Esophagus squamous epithelium (tissue), 5 donors: ENCODE data around the gene HDHD5. TPM values are rescaled to one million over a fixed set of nuclear protein-coding genes. Genes with fewer than 3 reads are reported as not detected.

ENCODE experiments used
- DNase-seq: peaks from one replicate; lab custom pipeline; 2025; lab: John Stamatoyannopoulos, UW
- H3K27ac ChIP-seq, 4 donors: fragments of 200-600 bp; sonication (generic); one replicate each; pipeline ENCODE4 v1.5.1; 2016 to 2019; ENCODE audit warnings: mild to moderate bottlenecking in 1 of 4
- H3K27me3 ChIP-seq, 4 donors: fragments of 200-600 bp; sonication (generic); 1 replicate in 3 of 4; 2 replicates in 1 of 4; pipeline versions ENCODE4 v1.5.1 to v1.6.0; 2017 to 2021; ENCODE audit warnings: antibody characterized with exemption in 1 of 4
- H3K36me3 ChIP-seq, 3 donors: fragments of 200-600 bp; sonication (generic); one replicate each; pipeline ENCODE4 v1.5.1; 2016 to 2019
- H3K4me1 ChIP-seq, 3 donors: fragments of 200-600 bp; sonication (generic); one replicate each; pipeline ENCODE4 v1.5.1; 2017 to 2019
- H3K4me3 ChIP-seq, 4 donors: fragments of 200-600 bp; sonication (generic); 1 replicate in 3 of 4; 2 replicates in 1 of 4; pipeline ENCODE4 v1.5.1; 2016 to 2019; ENCODE audit warnings: mild to moderate bottlenecking in 2 of 4, moderate library complexity in 1 of 4
- H3K9me3 ChIP-seq, 3 donors: fragments of 200-600 bp; sonication (generic); one replicate each; pipeline ENCODE4 v1.5.1; 2016 to 2019
- CTCF ChIP-seq, 6 experiments: fragments of 450-650 bp in 4 of 6; fragments of 200-600 bp in 2 of 6; sonication (generic) in 2 of 6; IDR thresholded peaks; one replicate each; pipeline ENCODE4 v1.5.1; 2016 to 2019; ENCODE audit warnings: antibody characterized with exemption in 6 of 6, mild to moderate bottlenecking in 4 of 6, moderate library complexity in 4 of 6
- POLR2A ChIP-seq, 4 donors: fragments of 450-650 bp; IDR thresholded peaks; one replicate each; pipeline ENCODE4 v1.6.1; 2017; ENCODE audit warnings: antibody characterized with exemption in 4 of 4, mild to moderate bottlenecking in 4 of 4, moderate library complexity in 3 of 4
- WGBS, 2 donors: methylation state at CpG; one replicate each; pipeline ENCODE4 v1.1.5; 2018; 5-methylcytosine and 5-hydroxymethylcytosine counted together
- intact Hi-C: fragments of 100-400 bp; cut with DNase I; formaldehyde crosslinking; loops from one replicate; pipeline ENCODE4 v1.15.0; 2022
- total RNA-seq, 4 donors: library from RNA; depleted of rRNA; stranded (reverse); fragments of >200 nt; gene quantifications; one replicate each; pipeline ENCODE4 v1.1.0, GENCODE V29; 2016
- donor health status: DM: yes; HTN: yes; CAD: no.

The HDHD5 gene
- total RNA-seq, 4 donors from 2014 or later, result 23.2 to 40.4 (median 36.2) TPM

- H3K27me3 ChIP-seq, result peaks cover 0 to 48% (median 6%) of the 10 kb centered on the region in 4 donors
- intact Hi-C loops, result no loop called here
- no peak for DNase-seq
- no peak for TF ChIP-seq POLR2A (IDR thresholded peaks at IDR 0.05)
- TF ChIP-seq CTCF (IDR thresholded peaks at IDR 0.05), result no peak
- peaks cover 5 to 41% (median 22%) of the 10 kb centered on the region in 3 donors for H3K4me1 ChIP-seq
- no peaks in the 10 kb centered on the region for H3K9me3 ChIP-seq
- H3K36me3 ChIP-seq, result no peaks in the 10 kb centered on the region
- 30 to 39% methylated on average over 4 to 6 of the region's 6 CpGs for WGBS, 2 donors
- H3K27ac ChIP-seq, result no peak overlapping the region
- no peak overlapping the region for H3K4me3 ChIP-seq
Observed at GRCh38 chr22:17116572-17117330, 42.3 kb downstream of the HDHD5 start.

GRCh38 chr22:17115945-17116565 lies 43.0 kb downstream of the HDHD5 start:
- TF ChIP-seq CTCF (IDR thresholded peaks at IDR 0.05), result no peak
- no peak for TF ChIP-seq POLR2A (IDR thresholded peaks at IDR 0.05)
- Histone ChIP-seq H3K27me3 (peaks cover 0 to 41% (median 4%) of the 10 kb centered on the region in 4 donors), H3K9me3 (no peaks in the 10 kb centered on the region), H3K36me3 (peaks cover 0 to 2% (median 0%) of the 10 kb centered on the region in 3 donors), H3K27ac (no peak overlapping the region), H3K4me3 (no peak overlapping the region), H3K4me1 (peaks cover 0 to 34% (median 16%) of the 10 kb centered on the region in 3 donors)
- 18 to 28% methylated on average over 5 of the region's 5 CpGs for WGBS, 2 donors
- DNase-seq, result no peak
- intact Hi-C loops, result no loop called here

- no peak overlapping the region for H3K27ac ChIP-seq
- no peak for DNase-seq
- H3K9me3 ChIP-seq, result no peaks in the 10 kb centered on the region
- intact Hi-C loops, result no loop called here
- H3K27me3 ChIP-seq, result peaks cover 0 to 33% (median 4%) of the 10 kb centered on the region in 4 donors
- H3K4me1 ChIP-seq, result peaks cover 0 to 28% (median 10%) of the 10 kb centered on the region in 3 donors
- 42 to 56% methylated on average over 3 to 4 of the region's 4 CpGs for WGBS, 2 donors
- no peak overlapping the region for H3K4me3 ChIP-seq
- no peak for TF ChIP-seq POLR2A (IDR thresholded peaks at IDR 0.05)
- TF ChIP-seq CTCF (IDR thresholded peaks at IDR 0.05), result no peak
- H3K36me3 ChIP-seq, result peaks cover 0 to 9% (median 0%) of the 10 kb centered on the region in 3 donors
Observed at GRCh38 chr22:17115236-17115635, 43.8 kb downstream of the HDHD5 start.

- peaks cover 0 to 27% (median 6%) of the 10 kb centered on the region in 3 donors for H3K4me1 ChIP-seq
- DNase-seq, result no peak
- H3K36me3 ChIP-seq, result peaks cover 0 to 13% (median under 1%) of the 10 kb centered on the region in 3 donors
- no peak overlapping the region for H3K4me3 ChIP-seq
- TF ChIP-seq CTCF (IDR thresholded peaks at IDR 0.05) (no peak), POLR2A (IDR thresholded peaks at IDR 0.05) (no peak)
- WGBS, 2 donors, result 82% methylated on average over 9 of the region's 9 CpGs
- H3K27me3 ChIP-seq, result peaks cover 0 to 29% (median 4%) of the 10 kb centered on the region in 4 donors
- intact Hi-C loops, result no loop called here
- H3K9me3 ChIP-seq, result no peaks in the 10 kb centered on the region
- H3K27ac ChIP-seq, result no peak overlapping the region
Observed at GRCh38 chr22:17114898-17115235, 44.2 kb downstream of the HDHD5 start.
